Mesenteric fat pad (tissue), 1 donor: ENCODE measurements around the gene PLEKHS1. TPM values are rescaled to one million over a fixed set of nuclear protein-coding genes. Genes with fewer than 3 reads are reported as not detected.
"Not testable (repeated sequence)": the region's sequence is repeated elsewhere in the genome, so short reads cannot be mapped to it uniquely, and the experiment has no call there.

ENCODE experiments used
- DNase-seq: peaks from one replicate; pipeline ENCODE4 v3.0.0-alpha.2; 2020; ENCODE audit warnings: low spot score
- total RNA-seq: library from RNA; stranded (reverse); fragmentation: NEBNext Ultra II Directional; extraction: Animal tissue kit (Norgen Biotek cat#: 25700); gene quantifications from one replicate; pipeline ENCODE4 v1.2.1, GENCODE V29; 2021
- donor health status: DM: yes; HTN: yes; CAD: no.

PLEKHS1 gene
- total RNA-seq, 1 donor from 2014 or later: 0.13 TPM

GRCh38 chr10:113740850-113741249, 10.6 kb upstream of the PLEKHS1 start:
- no peak for DNase-seq

GRCh38 chr10:113742466-113742865, 9.0 kb upstream of the PLEKHS1 start:
- no peak for DNase-seq

GRCh38 chr10:113743594-113743993, 7.9 kb upstream of the PLEKHS1 start:
- DNase-seq: no peak

GRCh38 chr10:113745374-113745773, 6.1 kb upstream of the PLEKHS1 start:
- no peak for DNase-seq

- no peak for DNase-seq
These were observed 5.1 kb upstream of the PLEKHS1 start for GRCh38 chr10:113746217-113746957.

GRCh38 chr10:113752553-113752952, 1.1 kb downstream of the PLEKHS1 start:
- no peak for DNase-seq

GRCh38 chr10:113753020-113753692, 1.7 kb downstream of the PLEKHS1 start:
- DNase-seq: no peak

GRCh38 chr10:113754125-113754524, 2.6 kb downstream of the PLEKHS1 start:
- DNase-seq: no peak

GRCh38 chr10:113754768-113755167, 3.3 kb downstream of the PLEKHS1 start:
- no peak for DNase-seq

GRCh38 chr10:113756940-113757543, 5.6 kb downstream of the PLEKHS1 start:
- DNase-seq: no peak

- no peak for DNase-seq
These were observed 10.6 kb downstream of the PLEKHS1 start for GRCh38 chr10:113762083-113762482.

- no peak for DNase-seq
These were observed 13.1 kb downstream of the PLEKHS1 start for GRCh38 chr10:113764582-113764981.

GRCh38 chr10:113765910-113766309, 14.4 kb downstream of the PLEKHS1 start:
- no peak for DNase-seq

- DNase-seq: no peak
These were observed 15.7 kb downstream of the PLEKHS1 start for GRCh38 chr10:113767222-113767621.

GRCh38 chr10:113770346-113770745, 18.9 kb downstream of the PLEKHS1 start:
- no peak for DNase-seq

- DNase-seq: not testable (repeated sequence)
These were observed 19.6 kb downstream of the PLEKHS1 start for GRCh38 chr10:113771131-113771530.

GRCh38 chr10:113775686-113776294, 24.3 kb downstream of the PLEKHS1 start:
- DNase-seq: no peak

GRCh38 chr10:113776553-113776952, 25.1 kb downstream of the PLEKHS1 start:
- DNase-seq: no peak

- no peak for DNase-seq
These were observed 29.3 kb downstream of the PLEKHS1 start for GRCh38 chr10:113780681-113781250.

- no peak for DNase-seq
These were observed 30.9 kb downstream of the PLEKHS1 start for GRCh38 chr10:113782367-113782766.

GRCh38 chr10:113782986-113783704, 31.7 kb downstream of the PLEKHS1 start:
- DNase-seq: no peak
